GM18951 (cell line): ENCODE results near the gene ZNF814.
A peak's percentile ranks its signal among the peaks of the same experiment; 100 is the strongest.
"Not testable (repeated sequence)": the region's sequence is repeated elsewhere in the genome, so short reads cannot be mapped to it uniquely, and the experiment has no call there.

ENCODE experiments used
- POLR2A ChIP-seq: IDR thresholded peaks from 4 replicates; pipeline ENCODE4 v1.6.1; 2011; ENCODE audit warnings: mild to moderate bottlenecking; ENCODE audit not compliant: insufficient read length, insufficient read depth; ENCODE audit errors: extremely low read depth
- in situ Hi-C: fragments of 300-500 bp; cut with MboI; formaldehyde crosslinking; loops from one replicate; pipeline ENCODE4 v1.12.0; 2022; ENCODE audit warnings: low sequenced_read_pairs, mixed read lengths, inconsistent platforms; ENCODE audit not compliant: unreplicated experiment

ZNF814 gene

DNA sequence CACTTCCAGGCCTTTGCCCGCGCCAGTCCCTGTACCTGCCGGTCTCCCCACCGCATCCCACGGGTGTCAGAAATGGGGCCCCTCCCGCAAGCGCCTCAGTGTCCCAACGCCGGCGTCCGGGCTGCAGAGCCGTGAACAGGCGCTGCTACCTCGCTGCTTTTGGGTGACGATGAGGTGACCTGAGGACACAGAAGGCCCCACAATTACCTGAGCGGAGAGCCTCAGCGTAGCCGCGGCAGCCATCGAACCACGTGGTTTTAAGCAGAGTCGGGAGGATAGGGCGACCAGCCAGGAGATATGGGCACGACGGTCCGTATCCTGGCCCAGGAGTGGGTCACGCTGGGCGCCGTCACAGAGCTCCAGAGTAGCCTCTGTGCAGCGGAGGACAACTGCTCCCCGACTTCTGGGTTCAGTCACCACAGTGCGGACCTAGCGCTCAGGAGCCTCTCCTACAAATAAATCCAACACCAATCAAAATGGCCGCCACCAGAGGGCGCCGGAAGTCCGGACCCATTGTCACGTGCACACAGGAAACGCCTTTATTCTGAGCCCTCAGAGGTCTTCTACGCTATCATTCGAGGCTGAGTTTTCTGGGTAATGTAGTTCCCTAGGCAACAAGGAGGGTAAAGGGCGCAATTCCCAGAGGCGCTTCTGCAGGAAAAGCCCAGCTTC is at the start of gene ZNF814:
Gene ZNF814, minus strand, starts transcription at position 478 of the 672 bp plus-strand sequence. Its CDS starts 235 bp downstream, at position 243.
- in situ Hi-C loops: no loop called here
- TF ChIP-seq POLR2A: peak; percentile 58

DNA sequence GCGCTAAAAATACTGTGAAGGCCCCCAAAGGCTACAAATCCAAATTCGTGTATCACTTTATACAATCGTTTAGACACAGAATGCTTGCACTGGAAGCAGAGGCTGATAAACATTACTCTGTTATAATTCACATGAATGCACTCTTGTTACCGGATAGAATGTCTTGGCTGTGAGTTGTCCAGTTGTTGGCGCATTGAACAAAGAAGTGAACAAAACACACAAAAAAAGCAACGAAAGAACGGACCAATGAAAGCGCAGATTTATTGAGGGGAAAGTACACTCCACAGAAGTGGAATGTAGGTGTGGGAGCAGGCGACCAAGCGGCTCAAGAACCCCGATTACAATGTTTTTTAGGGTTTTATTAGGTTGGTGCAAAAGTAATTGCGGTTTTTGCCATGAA is 46.9 kb upstream of the ZNF814 start:
- TF ChIP-seq POLR2A: no peak
- in situ Hi-C loops: no loop called here

DNA sequence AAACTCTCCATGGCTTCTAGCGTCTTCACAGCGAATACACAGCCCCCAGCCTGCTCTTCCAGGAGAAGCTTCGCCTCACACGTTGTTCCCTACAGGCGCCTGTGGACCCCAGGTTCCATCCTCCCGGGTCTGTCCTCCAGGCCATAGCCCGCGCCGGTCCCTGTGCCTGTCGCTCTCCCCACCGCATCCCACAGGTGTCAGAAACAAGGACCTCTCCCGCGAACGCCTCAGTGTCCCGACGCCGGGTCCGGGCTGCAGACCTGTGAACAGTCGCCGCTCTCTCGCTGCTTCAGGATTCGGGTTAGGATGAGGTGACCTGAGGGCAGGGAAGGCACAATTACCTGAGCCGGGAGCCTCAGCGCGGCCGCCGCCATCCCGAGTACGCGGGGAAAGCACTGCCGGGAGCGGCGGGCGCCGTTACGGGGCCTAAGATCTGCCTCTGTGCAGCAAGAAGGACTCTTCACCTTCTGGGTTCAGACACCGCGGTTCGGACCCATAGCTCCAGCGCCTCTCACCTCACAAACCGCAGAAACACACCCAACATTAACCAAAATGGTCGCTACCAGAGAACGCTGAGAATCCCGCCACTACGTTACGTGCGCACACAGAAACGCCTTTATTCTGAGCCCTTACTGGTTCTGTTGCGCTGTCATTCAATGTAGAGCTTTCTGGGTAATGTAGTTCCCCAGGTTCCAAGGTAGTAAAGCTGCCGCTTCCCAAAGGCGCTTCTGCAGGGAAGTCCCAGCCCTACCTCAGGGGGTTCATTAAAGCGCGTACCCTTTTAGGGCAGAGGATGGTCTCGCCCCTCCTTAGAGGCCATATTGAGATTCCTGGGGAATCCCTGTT is 46.2 kb upstream of the ZNF814 start, which contains the start of gene ZNF418:
Gene ZNF418, minus strand, starts transcription at position 583 of the 846 bp plus-strand sequence. CDS start 1,580 bp downstream, outside the sequence.
- in situ Hi-C loops: no loop called here
- peak; percentile 30 for TF ChIP-seq POLR2A

GRCh38 chr19:57927587-57927986 is 38.8 kb upstream of the ZNF814 start:
- in situ Hi-C loops: no loop called here
- TF ChIP-seq POLR2A: no peak

DNA sequence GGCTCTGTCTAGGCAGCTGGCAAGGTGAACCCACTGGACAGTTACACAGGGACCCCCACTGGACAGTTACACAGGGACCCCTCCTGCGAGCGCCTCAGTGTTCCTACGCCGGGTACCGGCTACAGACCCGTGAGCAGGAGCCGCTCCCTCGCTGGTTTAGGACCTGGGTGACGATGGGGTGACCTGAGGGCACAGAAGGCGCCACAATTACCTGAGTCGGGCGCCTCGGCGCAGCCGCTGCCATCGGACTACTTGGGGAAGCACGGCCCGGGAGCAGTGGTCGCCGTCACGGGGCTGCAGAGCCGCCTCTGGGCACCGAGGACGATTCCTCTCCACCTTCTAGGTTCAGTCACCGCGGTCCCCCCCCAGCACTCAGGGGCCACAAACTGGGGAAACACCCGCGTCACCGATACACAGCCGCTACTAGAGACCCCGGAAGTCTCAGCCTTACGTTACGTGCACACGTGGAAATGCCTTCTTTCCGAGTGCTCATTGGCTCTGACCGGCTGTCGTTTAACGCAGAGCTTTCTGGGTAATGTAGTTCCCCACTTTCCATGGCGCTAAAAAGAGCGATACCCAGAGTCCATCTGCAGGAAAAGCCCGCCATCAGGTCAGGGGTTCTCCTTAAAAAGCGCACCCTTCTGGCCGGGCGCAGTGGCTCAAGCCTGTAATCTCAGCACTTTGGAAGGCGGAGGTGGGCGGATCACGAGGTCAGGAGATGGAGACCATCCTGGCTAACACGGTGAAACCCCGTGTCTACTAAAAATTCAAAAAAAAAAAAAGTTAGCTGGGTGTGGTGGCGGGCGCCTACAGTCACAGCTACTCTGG is 27.5 kb upstream of the ZNF814 start, which contains the start of gene ZNF417:
Gene ZNF417, minus strand, starts transcription at position 425 of the 828 bp plus-strand sequence. Its CDS starts 181 bp downstream, at position 244.
- peak; percentile 61 for TF ChIP-seq POLR2A
- in situ Hi-C loops: not testable (repeated sequence)

DNA sequence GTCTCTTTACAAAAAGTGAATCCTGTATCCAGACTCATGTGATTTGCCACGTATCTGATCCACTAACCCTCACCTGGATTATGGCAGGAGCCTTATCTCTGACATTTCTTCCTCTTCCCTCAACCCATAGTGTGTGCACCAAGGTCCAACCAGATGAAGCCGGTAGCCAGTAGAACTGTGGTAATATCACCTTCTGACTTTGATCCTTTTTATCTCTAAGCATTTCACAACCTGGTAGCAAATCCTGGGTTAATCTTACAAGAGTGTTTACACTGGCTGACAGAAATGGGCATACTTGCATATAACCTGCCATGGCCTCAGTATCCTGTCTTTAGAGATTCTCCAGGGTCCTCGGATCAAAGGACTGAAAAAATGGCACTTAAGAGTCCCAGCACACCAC is 25.7 kb upstream of the ZNF814 start:
- in situ Hi-C loops: no loop called here
- TF ChIP-seq POLR2A: no peak

GRCh38 chr19:57907394-57907793 is 18.6 kb upstream of the ZNF814 start:
- TF ChIP-seq POLR2A: no peak
- in situ Hi-C loops: no loop called here

DNA sequence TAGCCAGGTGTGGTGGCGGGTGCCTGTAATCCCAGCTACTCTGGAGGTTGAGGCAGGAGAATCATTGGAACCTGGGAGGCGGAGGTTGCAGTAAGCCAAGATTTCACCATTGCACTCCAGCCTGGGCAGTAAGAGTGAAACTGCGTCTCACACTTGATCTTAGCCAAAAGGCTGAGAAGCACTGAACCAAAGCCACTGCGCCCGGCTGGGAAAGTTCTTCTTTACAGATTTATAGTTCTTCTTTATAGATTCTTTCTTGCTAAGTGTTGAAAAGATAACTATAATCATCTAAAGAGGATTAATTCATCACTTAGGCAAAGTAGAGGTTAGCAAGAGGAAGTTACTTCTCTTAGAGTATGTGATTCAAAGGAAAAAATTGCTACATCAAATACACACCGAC is 16.4 kb upstream of the ZNF814 start:
- in situ Hi-C loops: no loop called here
- TF ChIP-seq POLR2A: no peak

GRCh38 chr19:57903618-57904184 is 14.9 kb upstream of the ZNF814 start:
- in situ Hi-C loops: no loop called here
- no peak for TF ChIP-seq POLR2A

GRCh38 chr19:57900311-57900710 is 11.5 kb upstream of the ZNF814 start:
- in situ Hi-C loops: no loop called here

GRCh38 chr19:57890706-57891105 is 1.9 kb upstream of the ZNF814 start:
- in situ Hi-C loops: not testable (repeated sequence)

More at GRCh38 chr19:57900311-57900710, 11.5 kb upstream of the ZNF814 start:
- TF ChIP-seq POLR2A: no peak

- in situ Hi-C loops: no loop called here
- no peak for TF ChIP-seq POLR2A
These were observed 704 bp downstream of the ZNF814 start for GRCh38 chr19:57888107-57888559.
